ENCODE data around the gene POLR1E. TPM values are rescaled to one million over a fixed set of nuclear protein-coding genes. Genes with fewer than 3 reads are reported as not detected.

Gene POLR1E
- total and polyA plus RNA-seq, 2 donors (not counting 3 experiments of a cell fraction or from before 2014, with no cell fraction given) = 9.0 to 21.2 TPM

- TF ChIP-seq JUN (IDR thresholded peaks at IDR 0.05; ENCODE audit: borderline replicate concordance, insufficient read depth, insufficient read length, low read depth) (no peak), GATA2 (IDR thresholded peaks at IDR 0.05; ENCODE audit: insufficient read depth, insufficient read length, low read depth, low read length) (no peak), FOS (IDR thresholded peaks at IDR 0.05; ENCODE audit: borderline replicate concordance, insufficient read depth, low read length) (no peak), POLR2A (IDR thresholded peaks at IDR 0.05; ENCODE audit: low read depth, low read length) (no peak), MYC (IDR thresholded peaks at IDR 0.05; ENCODE audit: low read depth, low read length) (no peak), EZH2 (IDR thresholded peaks at IDR 0.05; ENCODE audit: borderline replicate concordance, low read depth, low read length, severe bottlenecking) (no peak), POLR2AphosphoS5 (IDR thresholded peaks at IDR 0.05; ENCODE audit: insufficient read depth, low read depth, low read length) (no peak)
- TF ChIP-seq, protein P1, sequence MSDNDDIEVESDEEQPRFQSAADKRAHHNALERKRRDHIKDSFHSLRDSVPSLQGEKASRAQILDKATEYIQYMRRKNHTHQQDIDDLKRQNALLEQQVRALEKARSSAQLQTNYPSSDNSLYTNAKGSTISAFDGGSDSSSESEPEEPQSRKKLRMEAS (IDR thresholded peaks at IDR 0.05; ENCODE audit: insufficient read depth, insufficient read length) = no peak
- TF ChIP-seq, protein P2, sequence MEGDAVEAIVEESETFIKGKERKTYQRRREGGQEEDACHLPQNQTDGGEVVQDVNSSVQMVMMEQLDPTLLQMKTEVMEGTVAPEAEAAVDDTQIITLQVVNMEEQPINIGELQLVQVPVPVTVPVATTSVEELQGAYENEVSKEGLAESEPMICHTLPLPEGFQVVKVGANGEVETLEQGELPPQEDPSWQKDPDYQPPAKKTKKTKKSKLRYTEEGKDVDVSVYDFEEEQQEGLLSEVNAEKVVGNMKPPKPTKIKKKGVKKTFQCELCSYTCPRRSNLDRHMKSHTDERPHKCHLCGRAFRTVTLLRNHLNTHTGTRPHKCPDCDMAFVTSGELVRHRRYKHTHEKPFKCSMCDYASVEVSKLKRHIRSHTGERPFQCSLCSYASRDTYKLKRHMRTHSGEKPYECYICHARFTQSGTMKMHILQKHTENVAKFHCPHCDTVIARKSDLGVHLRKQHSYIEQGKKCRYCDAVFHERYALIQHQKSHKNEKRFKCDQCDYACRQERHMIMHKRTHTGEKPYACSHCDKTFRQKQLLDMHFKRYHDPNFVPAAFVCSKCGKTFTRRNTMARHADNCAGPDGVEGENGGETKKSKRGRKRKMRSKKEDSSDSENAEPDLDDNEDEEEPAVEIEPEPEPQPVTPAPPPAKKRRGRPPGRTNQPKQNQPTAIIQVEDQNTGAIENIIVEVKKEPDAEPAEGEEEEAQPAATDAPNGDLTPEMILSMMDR (IDR thresholded peaks at IDR 0.05; ENCODE audit: extremely low read depth in 1 of 2, insufficient read depth in 1 of 2, low read depth in 1 of 2, low read length in 2 of 2) = no peak
- Histone ChIP-seq H3K9me3 (replicated peaks; ENCODE audit: control insufficient read depth, insufficient read depth, low read length) (no peaks in the 10 kb centered on the region), H3K9me1 (replicated peaks; ENCODE audit: control insufficient read depth, extremely low read depth, insufficient read depth, low read length) (no peaks in the 10 kb centered on the region), H3K4me2 (ENCODE audit: insufficient read depth, low read length) (no peak overlapping the region), H2AFZ (ENCODE audit: low read depth, low read length) (no peak overlapping the region), H3K79me2 (ENCODE audit: control insufficient read depth, insufficient read depth, low read length) (peaks cover 2% of the 10 kb centered on the region), H3K4me3 (replicated peaks in 1 of 3; ENCODE audit: insufficient read depth in 1 of 3, low read depth in 1 of 3, low read length in 3 of 3) (no peak overlapping the region), H4K20me1 (replicated peaks; ENCODE audit: control insufficient read depth, extremely low read depth, insufficient read depth, low read length) (no peaks in the 10 kb centered on the region), H3K36me3 (ENCODE audit: control insufficient read depth in 2 of 2, extremely low read depth in 1 of 2, insufficient read depth in 2 of 2, low read length in 2 of 2) (peaks cover 3 to 35% of the 10 kb centered on the region in 2 experiments), H3K4me1 (ENCODE audit: control insufficient read depth, extremely low read depth, insufficient read depth, low read length) (no peaks in the 10 kb centered on the region), H3K9ac (replicated peaks; ENCODE audit: extremely low read depth, insufficient read depth, low read length) (no peak overlapping the region), H3K27ac (ENCODE audit: insufficient read depth, low read depth, low read length) (no peak overlapping the region), H3K27me3 (ENCODE audit: control insufficient read depth in 2 of 2, insufficient read depth in 2 of 2, low read length in 2 of 2) (no peaks in the 10 kb centered on the region)
- FAIRE-seq (no peak), DNase-seq (ENCODE audit: low read depth, low spot score) (no peak)
- ChIA-PET CTCF (interaction anchor here (0.6 to 0.8 kb wide), 2 partner anchors 29 to 45 kb away, joined by 3 read pairs; partner anchors contain the start of gene ZBTB5), POLR2A (no interaction called here)
- intact Hi-C loops (cut with micrococcal nuclease) (no loop called here), dilution Hi-C loops (cut with MboI; ENCODE audit: extremely low pct_ligation_motif_present, low sequenced_read_pairs) (no loop called here)
- no TSS peak for BruUV-seq (replicated peaks)
Measured at GRCh38 chr9:37436540-37436939, 49.2 kb upstream of the POLR1E start.
